ENCODE measurements around the gene LSMEM2. TPM values are rescaled to one million over a fixed set of nuclear protein-coding genes. Genes with fewer than 3 reads are reported as not detected.

The LSMEM2 gene
- total and polyA plus RNA-seq, 9 of the 15 experiments (the other 6 are each of a cell fraction or from before 2014, with no cell fraction given), result not detected

GRCh38 chr3:50245831-50246516 lies 32.9 kb upstream of the LSMEM2 start:
- peak overlapping the region; percentile 32 for H3K4me3 ChIP-seq
- peaks cover 29% of the 10 kb centered on the region for H3K79me2 ChIP-seq (ENCODE audit: control insufficient read depth, insufficient read depth, low read length)
- no peaks in the 10 kb centered on the region for H3K9me3 ChIP-seq (replicated peaks; ENCODE audit: control insufficient read depth, insufficient read depth, low read depth, low read length)
- FAIRE-seq, result peak; percentile 56
- WGBS (ENCODE audit: insufficient coverage, low coverage, missing lambda C conversion rate), result 0% methylated on average over 2 of the region's 25 CpGs
- intact Hi-C loops (cut with micrococcal nuclease) (loop anchor here (1.0 kb wide), 1 partner anchor 19 kb away; no protein-coding TSS in a partner anchor), in situ Hi-C loops (cut with MboI) (no loop called here)
- H4K20me1 ChIP-seq (replicated peaks; ENCODE audit: control insufficient read depth, insufficient read depth, low read length), result no peaks in the 10 kb centered on the region
- peak; percentile 73 to 89 (median 80) for DNase-seq (ENCODE audit: extremely low read depth in 1 of 4, low spot score in 3 of 4)
- no peaks in the 10 kb centered on the region for H3K9me1 ChIP-seq (ENCODE audit: control insufficient read depth, insufficient read depth, low read length)
- H2AFZ ChIP-seq (ENCODE audit: low read depth, low read length), result peak overlapping the region; percentile 89
- peak overlapping the region; percentile 85 for H3K27ac ChIP-seq (ENCODE audit: extremely low read depth, low read depth, low read length)
- ATAC-seq, result peak; percentile 96
- CTCF ChIA-PET (ENCODE audit: low intra/inter-chr PET ratio), result interaction anchor here (0.7 to 2.7 kb wide), 5 partner anchors 19 to 54 kb away, joined by 3 to 26 read pairs (median 3); no protein-coding TSS in a partner anchor
- peaks cover 42 to 51% of the 10 kb centered on the region in 2 experiments for H3K4me1 ChIP-seq (replicated peaks in 1 of 2; ENCODE audit: control insufficient read depth in 2 of 2, insufficient read depth in 2 of 2, low read length in 2 of 2)
- POLR2A ChIA-PET, result interaction anchor here (0.6 to 2.1 kb wide), 7 partner anchors 10 to 321 kb away, joined by 3 to 8 read pairs (median 4); partner anchors contain the start of gene GNAI2
- H3K36me3 ChIP-seq (ENCODE audit: control insufficient read depth, insufficient read depth, low read length), result peaks cover 5% of the 10 kb centered on the region; the same call in 1 of the 3 replicates
- peak overlapping the region; percentile 69 to 95 for H3K9ac ChIP-seq (ENCODE audit: insufficient read depth in 1 of 2, low read depth in 2 of 2, low read length in 2 of 2)
- H3K4me2 ChIP-seq (ENCODE audit: insufficient read depth, low read length), result peak overlapping the region; percentile 78
- H3K27me3 ChIP-seq (ENCODE audit: control insufficient read depth in 2 of 2, insufficient read depth in 2 of 2, low read length in 2 of 2), result no peaks in the 10 kb centered on the region
- no TSS peak for BruUV-seq (replicated peaks)
- TF ChIP-seq GABPA (tag; conservative IDR thresholded peaks at IDR 0.05; ENCODE audit: low read depth) (no peak), SMC3 (conservative IDR thresholded peaks at IDR 0.05; ENCODE audit: insufficient read depth, low read depth, low read length) (peak; percentile 87), EGR1 (conservative IDR thresholded peaks at IDR 0.05) (peak; percentile 50; the same call in 1 of the 2 replicates), RAD21 (CRISPR knock-in tag; conservative IDR thresholded peaks at IDR 0.05 in 1 of 2, IDR thresholded peaks at IDR 0.05 in 1 of 2) (peak; percentile 89 to 90), ELF2 (CRISPR knock-in tag; IDR thresholded peaks at IDR 0.05) (0 out of 2 replicates have a peak, but pooled peaks have one; percentile 20), PRDM10 (IDR thresholded peaks at IDR 0.05; ENCODE audit: partially characterized antibody) (peak; percentile 82), KDM4B (IDR thresholded peaks at IDR 0.05; ENCODE audit: borderline replicate concordance in 2 of 2, low read depth in 1 of 2) (peak in 1 of 2 experiments; percentile 47; a peak in 1 of 4 replicates), TSC22D4 (tag; IDR thresholded peaks at IDR 0.05) (no peak), ZBTB43 (CRISPR knock-in tag; IDR thresholded peaks at IDR 0.05) (0 out of 2 replicates have a peak, but pooled peaks have one; percentile 42), CTCF (IDR thresholded peaks at IDR 0.05 in 2 of 3, conservative IDR thresholded peaks at IDR 0.05 in 1 of 3; ENCODE audit: insufficient read depth in 2 of 3, low read depth in 1 of 3, low read length in 3 of 3) (peak; percentile 85 to 93 (median 91)), RFX1 (IDR thresholded peaks at IDR 0.05) (peak; percentile 86)
